ENCODE results near the gene SIRT3.

The SIRT3 gene

DNA sequence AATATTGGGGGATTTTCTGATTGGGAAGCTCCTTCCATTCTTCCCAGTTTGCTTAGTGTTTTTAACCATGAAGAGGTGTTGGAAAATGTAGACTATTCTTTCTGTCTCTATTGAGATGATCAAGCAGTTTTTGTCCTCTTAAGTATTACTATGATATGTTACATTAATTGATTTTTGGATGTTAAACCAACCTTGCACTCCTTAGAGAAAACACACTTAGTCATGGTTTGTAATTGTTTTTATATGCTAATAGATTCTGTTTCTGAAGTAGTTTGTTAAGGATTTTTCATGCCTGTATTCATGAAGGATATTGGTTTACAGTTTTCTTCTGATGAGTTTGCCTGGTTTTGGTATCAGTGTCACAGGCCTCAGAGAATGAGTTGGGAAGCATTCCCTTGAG lies 40.1 kb upstream of the SIRT3 start:
- no peaks in the 10 kb centered on the region for H3K4me1 ChIP-seq (ENCODE audit: insufficient read depth, poor library complexity, severe bottlenecking)
- no peak overlapping the region for H3K27ac ChIP-seq (ENCODE audit: poor library complexity, severe bottlenecking)
- no peak overlapping the region for H3K4me3 ChIP-seq (ENCODE audit: severe bottlenecking)
- no peak for DNase-seq (ENCODE audit: low spot score)
- H3K27me3 ChIP-seq (ENCODE audit: insufficient read depth, poor library complexity, severe bottlenecking) = peaks cover 51% of the 10 kb centered on the region
- peaks cover 9% of the 10 kb centered on the region for H3K9me3 ChIP-seq (ENCODE audit: severe bottlenecking)
- H3K36me3 ChIP-seq (ENCODE audit: low read depth) = no peaks in the 10 kb centered on the region
- ATAC-seq (ENCODE audit: low read depth) = no peak
- TF ChIP-seq, protein P1, sequence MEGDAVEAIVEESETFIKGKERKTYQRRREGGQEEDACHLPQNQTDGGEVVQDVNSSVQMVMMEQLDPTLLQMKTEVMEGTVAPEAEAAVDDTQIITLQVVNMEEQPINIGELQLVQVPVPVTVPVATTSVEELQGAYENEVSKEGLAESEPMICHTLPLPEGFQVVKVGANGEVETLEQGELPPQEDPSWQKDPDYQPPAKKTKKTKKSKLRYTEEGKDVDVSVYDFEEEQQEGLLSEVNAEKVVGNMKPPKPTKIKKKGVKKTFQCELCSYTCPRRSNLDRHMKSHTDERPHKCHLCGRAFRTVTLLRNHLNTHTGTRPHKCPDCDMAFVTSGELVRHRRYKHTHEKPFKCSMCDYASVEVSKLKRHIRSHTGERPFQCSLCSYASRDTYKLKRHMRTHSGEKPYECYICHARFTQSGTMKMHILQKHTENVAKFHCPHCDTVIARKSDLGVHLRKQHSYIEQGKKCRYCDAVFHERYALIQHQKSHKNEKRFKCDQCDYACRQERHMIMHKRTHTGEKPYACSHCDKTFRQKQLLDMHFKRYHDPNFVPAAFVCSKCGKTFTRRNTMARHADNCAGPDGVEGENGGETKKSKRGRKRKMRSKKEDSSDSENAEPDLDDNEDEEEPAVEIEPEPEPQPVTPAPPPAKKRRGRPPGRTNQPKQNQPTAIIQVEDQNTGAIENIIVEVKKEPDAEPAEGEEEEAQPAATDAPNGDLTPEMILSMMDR (IDR thresholded peaks at IDR 0.05; ENCODE audit: poor library complexity, severe bottlenecking) = no peak

DNA sequence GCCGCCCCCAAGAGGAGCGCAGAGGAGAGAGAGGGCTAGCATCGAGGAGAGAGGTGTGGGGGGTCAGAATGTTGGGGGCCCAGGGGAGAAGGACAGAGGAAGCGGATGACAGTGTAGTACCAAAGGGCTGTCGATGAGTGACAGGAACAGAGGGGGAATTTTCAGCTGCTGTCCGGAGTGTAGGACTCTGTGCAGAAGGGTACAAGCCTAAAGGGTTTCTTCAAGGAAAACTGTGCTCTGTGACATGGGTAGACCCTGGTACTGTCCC lies 36.7 kb upstream of the SIRT3 start:
- Histone ChIP-seq H3K27me3 (ENCODE audit: insufficient read depth, poor library complexity, severe bottlenecking) (peaks cover 18% of the 10 kb centered on the region), H3K9me3 (ENCODE audit: severe bottlenecking) (peaks cover 9% of the 10 kb centered on the region), H3K36me3 (ENCODE audit: low read depth) (no peaks in the 10 kb centered on the region), H3K4me1 (ENCODE audit: insufficient read depth, poor library complexity, severe bottlenecking) (no peaks in the 10 kb centered on the region), H3K27ac (ENCODE audit: poor library complexity, severe bottlenecking) (no peak overlapping the region), H3K4me3 (ENCODE audit: severe bottlenecking) (no peak overlapping the region)
- DNase-seq (ENCODE audit: low spot score) = no peak
- TF ChIP-seq, protein P1 (IDR thresholded peaks at IDR 0.05; ENCODE audit: poor library complexity, severe bottlenecking) = no peak
- no peak for ATAC-seq (ENCODE audit: low read depth)

DNA sequence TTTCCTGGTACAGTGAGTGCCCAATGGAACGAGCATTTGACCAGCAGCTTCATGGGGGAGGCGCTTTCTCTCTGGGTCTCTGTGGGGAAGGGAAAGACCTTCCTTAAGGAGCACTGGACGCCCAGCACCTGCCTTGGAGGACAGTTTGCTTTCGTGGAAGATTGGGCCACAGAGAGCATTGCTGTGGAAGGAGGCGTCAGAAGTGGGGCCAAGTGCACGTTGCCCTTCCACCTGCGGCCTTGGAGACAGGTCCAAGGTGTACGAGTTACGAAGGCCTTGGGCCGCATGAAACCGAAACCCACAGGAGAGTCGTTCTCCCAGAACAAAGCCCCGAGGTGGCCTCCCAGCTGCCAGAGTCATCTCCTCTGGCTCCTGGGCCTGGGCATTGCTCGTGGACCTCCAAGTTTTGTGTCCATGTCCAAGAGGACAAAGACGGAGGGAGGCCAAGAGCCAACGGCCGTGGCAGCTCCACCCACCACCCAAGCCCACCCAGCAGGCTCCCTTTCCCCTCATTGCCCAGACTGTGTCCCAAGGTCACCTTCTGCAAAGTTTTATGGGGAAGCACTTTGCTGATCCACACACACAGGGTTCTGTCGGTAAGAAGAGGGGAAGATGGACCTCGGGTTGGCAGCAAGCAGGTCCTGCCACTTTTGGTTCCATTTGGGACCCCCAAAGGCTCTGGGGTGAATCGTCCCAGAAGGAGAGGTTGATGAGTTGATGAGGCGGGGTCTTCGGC lies 36.2 kb upstream of the SIRT3 start:
- Histone ChIP-seq H3K9me3 (ENCODE audit: severe bottlenecking) (peaks cover 9% of the 10 kb centered on the region), H3K27me3 (ENCODE audit: insufficient read depth, poor library complexity, severe bottlenecking) (peaks cover 15% of the 10 kb centered on the region), H3K36me3 (ENCODE audit: low read depth) (no peaks in the 10 kb centered on the region), H3K4me3 (ENCODE audit: severe bottlenecking) (no peak overlapping the region), H3K4me1 (ENCODE audit: insufficient read depth, poor library complexity, severe bottlenecking) (no peaks in the 10 kb centered on the region), H3K27ac (ENCODE audit: poor library complexity, severe bottlenecking) (no peak overlapping the region)
- ATAC-seq (ENCODE audit: low read depth) (no peak), DNase-seq (ENCODE audit: low spot score) (no peak)
- TF ChIP-seq, protein P1 (IDR thresholded peaks at IDR 0.05; ENCODE audit: poor library complexity, severe bottlenecking) = no peak

DNA sequence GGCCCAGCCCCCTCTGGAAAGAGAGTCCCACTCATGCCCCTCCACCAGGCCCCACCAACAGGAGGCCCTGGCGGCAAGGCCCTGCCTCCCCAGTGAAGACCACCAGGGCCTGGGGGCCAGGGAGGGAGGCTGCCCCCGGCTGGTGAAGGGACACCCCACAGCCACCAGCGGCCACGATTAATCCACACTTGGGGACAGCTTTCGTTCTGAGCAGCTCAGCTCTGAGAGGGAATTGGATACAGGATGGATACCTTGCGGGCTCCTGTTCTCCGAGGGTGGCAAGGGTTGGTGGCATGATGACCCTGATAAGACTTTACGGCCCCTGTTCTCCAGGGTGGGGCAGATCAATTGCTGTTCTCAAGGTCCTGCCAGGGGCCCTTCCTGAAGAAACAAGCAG lies 35.2 kb upstream of the SIRT3 start:
- H3K27me3 ChIP-seq (ENCODE audit: insufficient read depth, poor library complexity, severe bottlenecking) = peaks cover 11% of the 10 kb centered on the region
- TF ChIP-seq, protein P1 (IDR thresholded peaks at IDR 0.05; ENCODE audit: poor library complexity, severe bottlenecking) = no peak

GRCh38 chr11:270451-271318 lies 34.5 kb upstream of the SIRT3 start:
- TF ChIP-seq, protein P1 (IDR thresholded peaks at IDR 0.05; ENCODE audit: poor library complexity, severe bottlenecking) = no peak
- ATAC-seq (ENCODE audit: low read depth) = no peak
- DNase-seq (ENCODE audit: low spot score) = no peak
- no peak overlapping the region for H3K4me3 ChIP-seq (ENCODE audit: severe bottlenecking)
- H3K9me3 ChIP-seq (ENCODE audit: severe bottlenecking) = peaks cover 3% of the 10 kb centered on the region
- no peaks in the 10 kb centered on the region for H3K4me1 ChIP-seq (ENCODE audit: insufficient read depth, poor library complexity, severe bottlenecking)
- no peak overlapping the region for H3K27ac ChIP-seq (ENCODE audit: poor library complexity, severe bottlenecking)
- H3K27me3 ChIP-seq (ENCODE audit: insufficient read depth, poor library complexity, severe bottlenecking) = peaks cover 8% of the 10 kb centered on the region
- H3K36me3 ChIP-seq (ENCODE audit: low read depth) = no peaks in the 10 kb centered on the region

More for the DNA sequence above, 35.2 kb upstream of the SIRT3 start:
- Histone ChIP-seq H3K27ac (ENCODE audit: poor library complexity, severe bottlenecking) (no peak overlapping the region), H3K4me1 (ENCODE audit: insufficient read depth, poor library complexity, severe bottlenecking) (no peaks in the 10 kb centered on the region), H3K9me3 (ENCODE audit: severe bottlenecking) (peaks cover 5% of the 10 kb centered on the region), H3K4me3 (ENCODE audit: severe bottlenecking) (no peak overlapping the region), H3K36me3 (ENCODE audit: low read depth) (no peaks in the 10 kb centered on the region)
- DNase-seq (ENCODE audit: low spot score) = no peak
- no peak for ATAC-seq (ENCODE audit: low read depth)
